Keratinocyte (primary cell): ENCODE measurements around the gene CXorf65. TPM values are rescaled to one million over a fixed set of nuclear protein-coding genes. Genes with fewer than 3 reads are reported as not detected.

ENCODE experiments used
- DNase-seq: peaks from one replicate; pipeline ENCODE4 v3.0.0-alpha.2; 2011; ENCODE audit warnings: low read depth, missing footprints, low spot score
- FAIRE-seq: peaks from 2 replicates; lab custom pipeline; 2011; peaks lifted over from hg19 to GRCh38; lab: Jason Lieb, UNC
- H2AFZ ChIP-seq: 2 replicates; pipeline ENCODE4 v1.6.0; 2012; ENCODE audit warnings: low read length, control low read depth, inconsistent platforms; ENCODE audit not compliant: control insufficient read depth
- H3K27ac ChIP-seq: 2 replicates; pipeline ENCODE4 v1.5.1; 2011; ENCODE audit warnings: low read length; ENCODE audit not compliant: control insufficient read depth, insufficient read depth
- H3K27me3 ChIP-seq: 3 replicates; pipeline ENCODE4 v1.6.0; 2011; ENCODE audit warnings: low read length; ENCODE audit not compliant: control insufficient read depth, insufficient read depth; ENCODE audit errors: extremely low read depth
- H3K36me3 ChIP-seq, 2 experiments: 2 replicates in 1 of 2; 3 replicates in 1 of 2; pipeline ENCODE4 v1.5.1; 2011; ENCODE audit warnings: low read length in 2 of 2, mild to moderate bottlenecking in 1 of 2; ENCODE audit not compliant: control insufficient read depth in 2 of 2, insufficient read depth in 2 of 2; ENCODE audit errors: extremely low read depth in 1 of 2
- H3K4me1 ChIP-seq: 3 replicates; pipeline ENCODE4 v1.5.1; 2011; ENCODE audit warnings: low read length; ENCODE audit not compliant: control insufficient read depth, insufficient read depth; ENCODE audit errors: extremely low read depth
- H3K4me2 ChIP-seq: 3 replicates; pipeline ENCODE4 v1.6.0; 2011; ENCODE audit warnings: low read depth, low read length; ENCODE audit not compliant: control insufficient read depth, insufficient read depth; ENCODE audit errors: extremely low read depth
- H3K4me3 ChIP-seq, 3 experiments: fragments of 200-600 bp in 1 of 3; sonication (generic) in 1 of 3; 2 replicates in 2 of 3; 3 replicates in 1 of 3; pipeline ENCODE4 v1.5.1; 2011 to 2016; ENCODE audit warnings: low read length in 3 of 3, mild to moderate bottlenecking in 3 of 3, control low read depth in 2 of 3, inconsistent platforms in 1 of 3, low read depth in 1 of 3, mixed read lengths in 1 of 3, mixed run types in 1 of 3, moderate library complexity in 1 of 3; ENCODE audit not compliant: control insufficient read depth in 2 of 3, insufficient read depth in 2 of 3; ENCODE audit errors: extremely low read depth in 1 of 3
- H3K79me2 ChIP-seq: 2 replicates; pipeline ENCODE4 v1.6.0; 2012; ENCODE audit warnings: low read length; ENCODE audit not compliant: control insufficient read depth, insufficient read depth
- H3K9ac ChIP-seq: 3 replicates; pipeline ENCODE4 v1.6.0; 2011; ENCODE audit warnings: low read length; ENCODE audit not compliant: control insufficient read depth, insufficient read depth; ENCODE audit errors: extremely low read depth
- H3K9me1 ChIP-seq: 3 replicates; pipeline ENCODE4 v1.6.0; 2011; ENCODE audit warnings: low read length; ENCODE audit not compliant: control insufficient read depth, insufficient read depth; ENCODE audit errors: extremely low read depth
- H3K9me3 ChIP-seq: 2 replicates; pipeline ENCODE4 v1.5.1; 2012; ENCODE audit warnings: low read depth, low read length; ENCODE audit not compliant: control insufficient read depth
- H4K20me1 ChIP-seq: 3 replicates; pipeline ENCODE4 v1.6.0; 2011; ENCODE audit warnings: low read length; ENCODE audit not compliant: control insufficient read depth, insufficient read depth; ENCODE audit errors: extremely low read depth
- CTCF ChIP-seq, 3 experiments: IDR thresholded peaks in 1 of 3; conservative IDR thresholded peaks in 1 of 3; optimal IDR thresholded peaks in 1 of 3; 2 replicates in 2 of 3; 3 replicates in 1 of 3; pipeline versions ENCODE3 to v1.5.1; 2011; ENCODE audit warnings: low read length in 3 of 3, mild to moderate bottlenecking in 3 of 3, moderate library complexity in 2 of 3, control low read depth in 1 of 3, inconsistent platforms in 1 of 3; ENCODE audit not compliant: insufficient read depth in 2 of 3; ENCODE audit errors: extremely low read depth in 1 of 3
- EZH2 ChIP-seq: IDR thresholded peaks from one replicate; pipeline ENCODE4 v1.6.1; 2012; ENCODE audit warnings: inconsistent platforms, mild to moderate bottlenecking, low read length, moderate library complexity
- dilution Hi-C: fragments of 300-500 bp; cut with MboI; formaldehyde crosslinking; loops from one replicate; pipeline ENCODE4 v1.7.0; 2020; ENCODE audit warnings: low sequenced_read_pairs; ENCODE audit not compliant: extremely low pct_ligation_motif_present
- polyA plus RNA-seq, 5 experiments: library from polyadenylated mRNA; depleted of rRNA in 3 of 5; stranded (reverse) in 3 of 5; stranded (forward) in 1 of 5; unstranded in 1 of 5; fragments of >200 nt; gene quantifications; 1 replicate in 1 of 5; 2 replicates in 3 of 5; 3 replicates in 1 of 5; pipeline versions ENCODE4 v1.2.1 to v1.2.3, GENCODE V29; 2011 to 2012; ENCODE audit warnings: missing spikeins in 2 of 5, low read depth in 1 of 5, low replicate concordance in 1 of 5

CXorf65 gene
- polyA plus RNA-seq, 1 donor (not counting 4 experiments of a cell fraction or from before 2014, with no cell fraction given) = not detected

DNA sequence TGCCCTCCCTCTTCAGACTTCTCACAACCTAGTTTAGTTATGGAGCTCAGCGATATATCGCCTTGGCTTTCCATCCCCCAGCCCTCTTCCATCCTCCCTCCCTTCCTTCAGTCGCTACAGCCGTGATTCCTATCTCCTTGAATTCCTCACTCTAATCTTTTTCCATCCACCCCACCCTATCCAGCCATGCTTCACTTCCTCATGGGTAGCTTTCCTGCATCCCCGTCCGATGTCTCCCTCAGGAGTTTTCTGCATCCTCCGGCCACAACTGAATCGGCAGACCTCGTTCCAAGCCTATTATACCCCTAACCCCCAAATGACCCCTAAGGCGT, 38.9 kb downstream of the CXorf65 start:
- Histone ChIP-seq H3K9ac (peak overlapping the region; percentile 72), H4K20me1 (no peaks in the 10 kb centered on the region), H3K27me3 (no peaks in the 10 kb centered on the region), H2AFZ (peak overlapping the region; percentile 61), H3K27ac (peak overlapping the region; percentile 66), H3K4me1 (peaks cover 4% of the 10 kb centered on the region), H3K4me3 (peak overlapping the region; percentile 53 to 68 (median 57)), H3K36me3 (no peaks in the 10 kb centered on the region), H3K9me1 (no peaks in the 10 kb centered on the region), H3K4me2 (peak overlapping the region; percentile 43), H3K79me2 (peaks cover 32% of the 10 kb centered on the region), H3K9me3 (no peaks in the 10 kb centered on the region)
- FAIRE-seq (no peak), DNase-seq (no peak)
- dilution Hi-C loops = no loop called here
- TF ChIP-seq EZH2 = no peak
- no peak for TF ChIP-seq CTCF (optimal IDR thresholded peaks at IDR 0.05 in 1 of 3, IDR thresholded peaks at IDR 0.05 in 1 of 3, conservative IDR thresholded peaks at IDR 0.05 in 1 of 3; ENCODE audit: extremely low read depth in 1 of 3, insufficient read depth in 2 of 3, low read length in 3 of 3)

GRCh38 chrX:71067089-71067488, 39.5 kb downstream of the CXorf65 start:
- H3K4me1 ChIP-seq = no peaks in the 10 kb centered on the region
- dilution Hi-C loops = no loop called here
- H3K9ac ChIP-seq = peak overlapping the region; percentile 72
- TF ChIP-seq CTCF (optimal IDR thresholded peaks at IDR 0.05 in 1 of 3, IDR thresholded peaks at IDR 0.05 in 1 of 3, conservative IDR thresholded peaks at IDR 0.05 in 1 of 3; ENCODE audit: extremely low read depth in 1 of 3, insufficient read depth in 2 of 3, low read length in 3 of 3) = no peak
- TF ChIP-seq EZH2 = no peak
- H2AFZ ChIP-seq = no peak overlapping the region
- no peaks in the 10 kb centered on the region for H3K9me3 ChIP-seq
- H3K4me2 ChIP-seq = peak overlapping the region; percentile 43
- no peaks in the 10 kb centered on the region for H4K20me1 ChIP-seq
- no peaks in the 10 kb centered on the region for H3K9me1 ChIP-seq
- H3K36me3 ChIP-seq = no peaks in the 10 kb centered on the region
- peak overlapping the region; percentile 53 to 68 (median 57) for H3K4me3 ChIP-seq
- no peaks in the 10 kb centered on the region for H3K27me3 ChIP-seq
- H3K27ac ChIP-seq = peak overlapping the region; percentile 66
- FAIRE-seq (no peak), DNase-seq (no peak)
- H3K79me2 ChIP-seq = peaks cover 32% of the 10 kb centered on the region
